T-helper 1 cell treated with Interleukin-12 subunit alpha and Interleukin-12 subunit beta and Interleukin-4 antibody, amounts not matched to agents 30 μg/mL and 1 μg/mL, for 36 hours (primary cell): ENCODE data around the gene ERGIC1.
A peak's percentile ranks its signal among the peaks of the same experiment; 100 is the strongest.
"Not testable (repeated sequence)": the region's sequence is repeated elsewhere in the genome, so short reads cannot be mapped to it uniquely, and the experiment has no call there.

Experiments used
- H3K27ac Mint-ChIP-seq: one replicate; pipeline ENCODE4 v1.8.0; 2021; ENCODE audit warnings: mild to moderate bottlenecking, mixed read lengths
- H3K27me3 Mint-ChIP-seq: one replicate; pipeline ENCODE4 v1.8.0; 2021; ENCODE audit warnings: low read depth, mixed read lengths
- H3K36me3 Mint-ChIP-seq: one replicate; pipeline ENCODE4 v1.8.0; 2021; ENCODE audit warnings: low read depth, mixed read lengths
- H3K4me1 Mint-ChIP-seq: one replicate; pipeline ENCODE4 v1.8.0; 2021; ENCODE audit warnings: low read depth, mixed read lengths
- H3K4me3 Mint-ChIP-seq: one replicate; pipeline ENCODE4 v1.8.0; 2021; ENCODE audit warnings: mild to moderate bottlenecking, moderate library complexity, mixed read lengths
- H3K9me3 Mint-ChIP-seq: one replicate; pipeline ENCODE4 v1.8.0; 2021; ENCODE audit warnings: mixed read lengths

Gene ERGIC1, protein sequence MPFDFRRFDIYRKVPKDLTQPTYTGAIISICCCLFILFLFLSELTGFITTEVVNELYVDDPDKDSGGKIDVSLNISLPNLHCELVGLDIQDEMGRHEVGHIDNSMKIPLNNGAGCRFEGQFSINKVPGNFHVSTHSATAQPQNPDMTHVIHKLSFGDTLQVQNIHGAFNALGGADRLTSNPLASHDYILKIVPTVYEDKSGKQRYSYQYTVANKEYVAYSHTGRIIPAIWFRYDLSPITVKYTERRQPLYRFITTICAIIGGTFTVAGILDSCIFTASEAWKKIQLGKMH

DNA sequence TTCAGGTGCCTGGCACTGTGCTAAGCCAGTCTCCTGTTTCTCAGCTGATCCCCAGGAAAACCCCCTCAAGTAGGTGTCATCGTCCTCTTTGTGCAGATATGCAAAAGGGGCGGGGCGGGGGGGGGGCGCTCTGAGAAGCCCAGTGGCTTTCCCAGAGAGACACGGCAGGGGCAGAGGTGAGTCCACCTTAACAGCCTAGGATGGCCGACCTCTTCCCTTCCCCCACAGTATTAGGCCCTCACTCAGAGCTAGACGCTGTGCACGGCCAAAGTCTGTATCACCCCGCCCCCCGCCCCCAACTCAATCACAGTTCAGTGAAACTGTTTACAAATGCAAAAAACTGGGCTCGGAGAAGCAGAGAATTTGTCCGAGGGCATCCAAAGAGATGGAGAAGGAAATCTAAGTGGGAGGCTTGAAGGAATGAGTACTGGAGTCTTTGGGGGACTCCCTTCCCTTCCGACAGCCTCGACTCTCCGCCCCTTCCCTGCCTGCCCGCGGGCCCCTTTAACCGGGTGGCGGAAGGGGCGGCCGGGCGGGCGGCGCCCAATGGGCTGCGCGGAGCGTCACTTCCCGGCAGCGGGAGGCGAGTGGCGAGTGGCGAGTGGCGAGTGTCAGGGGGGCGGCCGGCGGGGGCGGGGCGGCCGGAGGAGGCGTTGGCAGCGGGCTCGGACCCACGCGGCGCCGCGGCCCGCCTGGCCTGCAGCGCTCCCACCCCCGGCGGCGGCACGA is at the start of gene ERGIC1:
Gene ERGIC1, plus strand, starts transcription at position 566 of the 729 bp plus-strand sequence. Its CDS starts 163 bp downstream, at position 729.
- peak within 1 kb of the TSS; percentile 87 for H3K4me3 Mint-ChIP-seq
- H3K36me3 Mint-ChIP-seq = no peaks in the 10 kb centered on the region
- H3K27me3 Mint-ChIP-seq = no peaks in the 10 kb centered on the region
- peak within 1 kb of the TSS; percentile 81 for H3K27ac Mint-ChIP-seq
- H3K4me1 Mint-ChIP-seq = peaks cover 31% of the 10 kb centered on the region
- no peaks in the 10 kb centered on the region for H3K9me3 Mint-ChIP-seq

DNA sequence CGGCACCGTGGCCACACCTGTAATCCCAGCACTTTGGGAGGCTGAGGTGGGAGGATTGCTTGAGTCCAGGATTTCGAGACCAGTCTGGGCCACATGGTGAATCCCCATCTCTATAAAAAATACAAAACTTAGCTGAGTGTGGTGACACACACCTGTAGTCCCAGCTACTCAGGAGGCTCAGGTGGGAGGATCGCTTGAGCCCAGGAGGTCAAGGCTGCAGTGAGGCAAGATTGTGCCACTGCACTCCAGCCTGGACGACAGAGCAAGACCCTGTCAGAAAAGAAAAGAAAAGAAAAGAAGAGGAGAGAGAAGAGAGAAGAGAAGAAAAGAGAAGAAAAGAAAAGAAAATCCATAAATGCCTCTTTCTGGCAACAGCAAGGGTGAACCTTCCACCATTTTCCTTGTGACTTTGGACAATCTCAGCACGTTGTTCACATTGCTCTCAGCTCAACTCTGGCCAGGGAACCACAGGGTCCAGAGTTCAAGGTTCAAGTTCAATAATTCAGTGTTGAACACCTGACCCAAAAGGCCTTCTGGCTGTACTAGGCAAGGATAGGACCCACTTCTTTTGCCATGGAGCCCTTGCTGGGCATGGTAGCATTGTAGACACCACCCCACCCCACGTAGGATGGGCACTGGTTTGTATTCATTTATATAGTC is 48.5 kb upstream of the ERGIC1 start:
- Mint-ChIP-seq H3K27ac (no peak overlapping the region), H3K4me1 (no peaks in the 10 kb centered on the region), H3K36me3 (no peaks in the 10 kb centered on the region), H3K9me3 (no peaks in the 10 kb centered on the region), H3K27me3 (peaks cover 5% of the 10 kb centered on the region), H3K4me3 (no peak overlapping the region)

DNA sequence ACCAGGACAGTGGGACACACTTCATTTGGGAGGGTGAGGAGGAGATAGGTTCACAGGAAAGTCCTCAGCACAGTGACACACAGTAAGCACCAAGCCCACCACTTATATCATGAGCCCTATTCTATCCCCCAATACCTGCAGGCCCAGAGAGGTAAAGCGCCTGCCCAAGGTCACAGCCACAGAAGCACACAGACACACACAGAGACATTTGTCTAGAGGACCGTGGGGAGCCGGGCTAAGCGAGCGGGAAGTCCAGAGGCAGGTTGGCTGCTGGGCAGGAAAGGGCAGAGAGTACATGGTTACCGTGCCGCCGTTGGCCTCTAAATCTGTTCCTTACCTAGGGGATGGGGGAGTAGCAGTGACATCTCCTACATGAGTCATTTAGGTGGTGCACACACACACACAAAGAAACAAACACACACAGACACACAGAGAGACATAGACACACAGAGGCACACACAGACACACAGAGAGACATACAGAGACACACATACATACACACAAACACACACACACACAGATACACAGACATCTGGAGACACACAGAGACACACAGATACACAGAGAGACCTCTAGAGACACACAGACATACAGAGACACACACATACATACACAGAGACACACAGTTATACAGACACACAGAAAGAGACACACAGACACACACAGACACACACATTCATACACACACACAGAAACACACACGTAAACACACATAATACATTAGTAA is 47.2 kb upstream of the ERGIC1 start:
- Mint-ChIP-seq H3K4me1 (no peaks in the 10 kb centered on the region), H3K36me3 (no peaks in the 10 kb centered on the region), H3K4me3 (no peak overlapping the region), H3K9me3 (no peaks in the 10 kb centered on the region), H3K27ac (no peak overlapping the region), H3K27me3 (no peaks in the 10 kb centered on the region)

DNA sequence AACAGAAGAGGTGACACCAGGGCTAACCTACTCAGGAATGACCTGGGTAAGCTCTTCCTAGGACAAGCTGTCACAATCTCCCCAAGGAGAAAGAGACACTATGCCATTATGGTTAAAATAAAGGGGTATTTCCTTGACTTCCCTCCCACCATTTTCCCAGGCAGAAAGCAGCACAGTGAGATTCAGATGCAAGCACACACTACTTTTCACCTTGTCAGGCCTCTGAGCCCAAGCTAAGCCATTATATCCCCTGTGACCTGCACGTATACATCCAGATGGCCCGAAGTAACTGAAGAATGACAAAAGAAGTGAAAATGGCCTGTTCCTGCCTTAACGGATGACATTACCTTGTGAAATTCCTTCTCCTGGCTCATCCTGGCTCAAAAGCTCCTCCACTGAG is 46.5 kb upstream of the ERGIC1 start:
- H3K36me3 Mint-ChIP-seq, H3K9me3 Mint-ChIP-seq, H3K4me1 Mint-ChIP-seq, H3K4me3 Mint-ChIP-seq, H3K27me3 Mint-ChIP-seq, H3K27ac Mint-ChIP-seq: not testable (repeated sequence)

DNA sequence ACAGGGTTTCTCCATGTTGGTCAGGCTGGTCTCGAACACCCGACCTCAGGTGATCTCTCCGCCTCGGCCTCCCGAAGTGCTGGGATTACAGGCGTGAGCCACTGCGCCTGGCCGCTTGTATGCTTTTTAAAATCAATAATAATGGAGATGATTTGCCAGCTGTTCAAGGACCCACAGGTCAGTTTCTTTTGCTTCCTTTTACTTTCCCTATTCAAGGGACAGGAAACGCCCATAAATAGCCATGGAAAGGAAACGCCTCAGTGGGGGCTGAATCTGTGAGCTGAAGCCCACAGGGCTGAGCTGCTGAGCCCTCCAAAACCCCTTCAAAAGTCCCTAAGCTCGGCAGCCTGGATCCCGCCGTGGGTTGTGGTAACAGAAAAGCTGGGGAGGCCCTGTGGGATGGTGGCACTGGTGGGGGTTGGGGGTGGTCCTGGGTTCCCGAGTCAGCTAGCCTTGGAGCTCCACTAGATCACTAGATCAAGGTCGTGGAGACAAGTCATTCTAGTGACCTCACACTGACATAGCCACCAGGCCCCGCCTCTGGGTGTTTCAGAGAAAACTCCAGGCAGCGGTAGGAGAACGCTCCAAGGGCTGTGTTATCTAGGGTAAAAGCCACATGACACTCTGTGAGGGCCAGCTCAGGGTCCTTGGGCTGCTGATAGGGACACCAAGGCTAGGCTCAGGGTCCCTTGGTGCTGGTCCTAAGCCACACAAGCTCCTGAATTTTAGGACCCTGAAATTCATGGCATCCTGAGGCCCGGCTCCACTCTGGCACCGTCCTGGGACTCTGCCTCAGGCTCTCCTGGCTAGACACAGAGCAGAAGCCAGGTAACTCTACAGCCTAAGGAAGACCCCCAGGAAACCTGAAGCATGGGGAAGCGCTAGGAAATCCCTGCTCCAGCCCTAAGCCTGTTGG is 45.0 kb upstream of the ERGIC1 start:
- no peaks in the 10 kb centered on the region for H3K9me3 Mint-ChIP-seq
- H3K4me1 Mint-ChIP-seq = peaks cover 3% of the 10 kb centered on the region
- H3K36me3 Mint-ChIP-seq = no peaks in the 10 kb centered on the region
- H3K27ac Mint-ChIP-seq = no peak overlapping the region
- H3K4me3 Mint-ChIP-seq = no peak overlapping the region
- H3K27me3 Mint-ChIP-seq = no peaks in the 10 kb centered on the region

DNA sequence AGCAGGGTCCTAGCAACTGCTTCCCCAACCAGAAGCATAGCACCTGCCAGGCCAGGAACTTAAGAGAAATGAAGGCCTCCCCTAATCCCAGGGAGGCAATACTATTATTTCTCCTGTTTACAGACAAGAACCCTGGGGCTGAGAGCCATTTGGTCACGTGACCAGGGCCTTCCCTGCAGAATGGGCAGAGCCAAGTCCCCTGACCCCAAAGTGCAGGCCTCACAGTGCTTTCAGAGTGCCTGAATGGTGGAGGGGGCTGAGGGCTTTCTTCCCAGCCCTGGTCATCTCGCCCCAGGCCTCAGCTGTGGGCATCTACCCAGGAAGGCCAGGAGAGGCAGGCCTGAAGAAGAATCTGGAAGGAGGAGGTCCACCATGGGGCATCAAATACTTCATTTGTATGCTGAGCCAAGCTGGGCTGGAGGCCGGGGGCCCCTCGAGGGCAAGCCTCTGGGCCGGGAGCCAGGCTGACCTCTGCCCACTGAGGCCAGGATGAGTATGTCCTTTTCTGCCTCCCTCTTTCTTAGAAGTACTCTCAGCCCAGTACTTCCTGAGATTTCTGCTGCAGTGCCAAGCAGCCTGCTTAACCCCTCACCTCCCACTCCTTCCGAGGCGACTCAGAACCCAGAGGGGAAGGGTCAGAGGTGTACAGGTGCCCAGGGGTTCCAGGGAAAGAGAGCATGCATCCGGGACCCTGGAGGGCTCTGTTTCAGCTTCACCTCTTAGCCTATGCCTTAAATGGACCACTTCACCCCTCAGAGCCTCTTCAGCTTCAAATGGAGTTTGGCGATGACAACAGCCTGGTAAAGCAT is 44.2 kb upstream of the ERGIC1 start:
- Mint-ChIP-seq H3K4me1 (peaks cover 3% of the 10 kb centered on the region), H3K27ac (no peak overlapping the region), H3K36me3 (no peaks in the 10 kb centered on the region), H3K4me3 (no peak overlapping the region), H3K27me3 (no peaks in the 10 kb centered on the region), H3K9me3 (no peaks in the 10 kb centered on the region)

DNA sequence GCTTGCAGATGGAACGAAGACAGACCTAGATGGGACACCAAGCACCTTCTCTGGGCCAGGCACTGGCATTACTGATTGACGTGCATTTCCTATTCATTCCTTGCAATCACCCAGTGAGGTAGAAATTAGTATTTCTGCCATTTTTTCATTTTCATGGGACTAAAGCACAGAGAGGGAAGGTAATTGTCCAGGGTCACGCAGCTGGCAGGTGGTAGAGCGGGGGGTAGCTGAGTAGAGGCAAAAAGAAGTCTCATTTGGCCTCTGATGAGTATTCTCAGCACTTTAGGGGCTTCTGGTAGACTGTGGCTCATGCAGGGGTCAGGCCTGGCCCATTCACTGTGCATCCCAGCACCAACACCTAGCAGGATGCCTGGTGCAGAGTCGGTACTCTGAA is 43.6 kb upstream of the ERGIC1 start:
- H3K4me1 Mint-ChIP-seq = peaks cover 3% of the 10 kb centered on the region

DNA sequence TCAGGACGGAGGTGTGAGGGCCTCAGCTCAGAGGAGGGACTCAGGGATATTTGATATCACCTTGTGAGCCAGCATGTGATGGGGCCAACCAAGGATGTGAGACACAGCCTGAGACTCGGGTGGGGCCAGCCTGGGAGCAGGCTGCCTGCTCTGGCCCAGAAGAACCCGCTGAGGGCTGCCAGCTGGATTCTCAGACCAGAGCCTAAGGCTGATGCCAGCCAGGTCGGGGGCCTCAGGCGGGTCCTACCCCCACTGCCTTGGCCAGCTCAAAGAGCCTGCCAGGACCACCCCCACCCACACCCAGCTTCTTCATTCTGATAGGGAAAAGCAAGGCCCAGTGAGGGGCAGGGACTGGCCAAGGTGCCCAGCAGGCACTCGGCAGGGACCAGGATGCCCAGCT is 42.8 kb upstream of the ERGIC1 start:
- Mint-ChIP-seq H3K27me3 (no peaks in the 10 kb centered on the region), H3K4me3 (no peak overlapping the region), H3K9me3 (no peaks in the 10 kb centered on the region), H3K4me1 (peaks cover 3% of the 10 kb centered on the region), H3K36me3 (no peaks in the 10 kb centered on the region), H3K27ac (no peak overlapping the region)

More for the DNA sequence above, 43.6 kb upstream of the ERGIC1 start:
- Mint-ChIP-seq H3K27me3 (no peaks in the 10 kb centered on the region), H3K4me3 (no peak overlapping the region), H3K36me3 (no peaks in the 10 kb centered on the region), H3K9me3 (no peaks in the 10 kb centered on the region), H3K27ac (no peak overlapping the region)

DNA sequence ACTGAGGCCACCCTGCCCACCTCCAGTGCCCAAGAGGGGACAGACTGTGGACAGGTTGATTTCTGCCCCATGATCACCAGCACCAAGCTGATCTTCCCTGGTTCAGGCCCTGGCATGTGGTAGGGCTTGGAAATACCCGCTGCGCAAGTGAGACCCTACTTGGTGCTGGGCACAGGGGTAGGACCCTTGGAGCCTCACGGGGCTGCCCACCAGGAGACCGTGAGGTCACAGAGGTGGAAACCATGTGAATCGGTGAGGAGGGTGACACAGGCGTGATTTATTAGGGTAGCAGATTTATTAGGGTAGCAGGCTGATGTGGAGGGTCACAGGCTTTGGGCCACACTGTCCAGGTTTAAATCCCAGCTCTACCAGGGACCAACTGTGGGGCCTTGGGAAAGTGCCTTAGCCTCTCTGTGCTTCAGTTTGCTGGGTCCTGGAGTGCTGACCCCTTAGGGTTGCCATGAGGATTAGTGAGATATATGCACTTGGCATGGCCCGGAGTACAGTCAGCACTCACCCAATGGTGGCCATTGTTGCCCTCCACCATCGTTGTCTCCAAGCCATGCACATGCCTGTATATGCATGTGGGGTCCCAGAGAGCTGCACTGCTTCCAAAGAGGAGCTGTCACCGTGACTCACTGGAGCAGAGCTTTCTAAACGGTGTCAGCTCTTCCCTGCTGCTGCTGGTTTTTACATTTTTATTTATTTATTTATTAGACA is 42.2 kb upstream of the ERGIC1 start:
- Mint-ChIP-seq H3K27ac (no peak overlapping the region), H3K4me1 (peaks cover 3% of the 10 kb centered on the region), H3K36me3 (no peaks in the 10 kb centered on the region), H3K4me3 (no peak overlapping the region), H3K9me3 (no peaks in the 10 kb centered on the region), H3K27me3 (no peaks in the 10 kb centered on the region)

DNA sequence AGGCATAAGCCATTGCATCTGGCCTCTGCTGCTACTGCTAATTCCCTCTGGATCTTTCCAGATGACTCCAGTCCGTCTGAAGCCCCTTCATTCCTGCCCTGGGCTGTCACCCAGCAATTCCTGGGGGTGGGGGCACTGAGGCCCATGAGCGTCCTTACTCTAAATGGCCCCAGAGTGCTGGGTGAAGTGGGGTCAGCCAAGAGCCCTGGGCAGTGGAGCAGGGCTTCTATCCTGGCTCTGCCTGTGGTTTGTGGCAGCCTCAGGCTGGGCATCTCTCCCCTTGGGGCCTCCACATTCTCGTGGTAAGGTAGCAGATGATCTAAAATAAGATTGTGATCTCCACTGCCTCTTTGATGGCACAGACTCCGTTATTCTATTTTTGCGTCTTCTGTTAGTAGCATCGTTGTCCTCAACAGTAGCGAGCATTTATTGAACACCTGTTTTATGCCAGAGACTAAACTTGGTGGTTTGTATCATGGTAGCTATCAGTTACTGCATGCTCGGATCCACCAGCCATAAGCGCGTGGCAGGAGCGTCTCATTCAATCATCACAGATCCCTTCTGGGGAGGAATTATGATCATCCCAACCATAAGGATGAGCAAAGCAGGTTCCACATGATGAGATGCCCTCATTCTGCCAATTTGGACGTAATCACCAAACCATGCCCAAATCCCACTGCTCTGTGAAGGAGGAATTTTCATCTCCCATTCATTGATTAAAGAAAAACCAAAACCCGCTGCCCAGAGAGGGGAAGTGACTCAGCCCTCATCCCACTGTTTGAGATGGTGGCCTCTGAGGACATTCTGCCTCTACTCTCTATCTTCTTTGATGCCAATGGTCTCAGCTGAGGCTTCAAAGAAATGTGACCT is 41.1 kb upstream of the ERGIC1 start:
- H3K27me3 Mint-ChIP-seq = no peaks in the 10 kb centered on the region
- H3K9me3 Mint-ChIP-seq = no peaks in the 10 kb centered on the region
- peaks cover 6% of the 10 kb centered on the region for H3K4me1 Mint-ChIP-seq
- H3K36me3 Mint-ChIP-seq = no peaks in the 10 kb centered on the region
- no peak overlapping the region for H3K27ac Mint-ChIP-seq
- no peak overlapping the region for H3K4me3 Mint-ChIP-seq

DNA sequence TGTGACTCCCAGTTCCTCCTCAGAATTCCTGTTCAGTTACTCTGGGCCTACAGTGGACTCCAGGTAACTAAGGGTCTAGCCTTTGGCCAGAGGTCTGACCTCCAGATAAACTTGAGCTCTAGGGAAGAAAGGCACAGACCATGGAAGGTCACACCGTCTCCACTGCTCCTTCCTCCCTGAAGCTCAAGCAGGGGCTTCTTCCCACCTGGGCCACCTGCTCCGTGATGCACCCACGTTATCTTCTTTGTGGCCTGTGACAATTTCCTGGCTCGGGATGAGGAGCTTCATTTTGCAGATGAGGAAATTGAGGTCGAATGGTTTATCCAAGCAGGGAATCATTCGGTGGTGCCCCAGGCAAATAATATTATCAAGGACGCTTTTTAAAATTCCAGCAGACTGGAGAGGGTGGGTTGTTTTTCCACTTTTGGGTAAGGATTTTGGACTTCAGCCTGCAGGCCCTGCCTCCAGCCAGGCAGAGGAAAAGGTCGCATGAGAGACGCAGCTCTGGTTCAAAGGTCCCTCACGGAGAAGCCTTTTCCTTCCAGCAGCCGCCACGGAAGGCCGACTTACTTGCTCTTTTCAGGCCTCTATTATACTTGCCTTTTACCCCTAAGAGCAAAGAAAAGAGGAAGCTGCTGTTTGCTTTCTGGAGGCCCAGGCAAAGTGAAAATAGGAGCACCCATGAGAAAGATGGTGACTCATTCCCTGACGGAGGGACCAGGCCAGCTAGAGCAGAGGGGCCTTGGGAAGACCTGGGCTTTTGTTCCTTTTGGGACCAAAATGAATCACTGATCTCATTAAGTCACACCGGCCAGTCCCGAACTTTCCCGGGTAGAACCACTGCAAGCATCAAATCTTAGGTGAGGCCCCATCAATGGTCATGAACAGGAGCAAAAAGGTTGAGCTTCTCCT is 40.2 kb upstream of the ERGIC1 start:
- Mint-ChIP-seq H3K27ac (no peak overlapping the region), H3K4me1 (peaks cover 9% of the 10 kb centered on the region), H3K9me3 (no peaks in the 10 kb centered on the region)

More for the DNA sequence above, 40.2 kb upstream of the ERGIC1 start:
- Mint-ChIP-seq H3K4me3 (no peak overlapping the region), H3K27me3 (no peaks in the 10 kb centered on the region), H3K36me3 (no peaks in the 10 kb centered on the region)
